CD14-positive monocyte (primary cell): ENCODE data around the gene THSD4. TPM values are rescaled to one million over a fixed set of nuclear protein-coding genes. Genes with fewer than 3 reads are reported as not detected.

ENCODE experiments used
- DNase-seq, 3 donors: peaks; one replicate each; pipeline ENCODE4 v3.0.0-alpha.2; 2011 to 2022
- H2AFZ ChIP-seq: 2 replicates; pipeline ENCODE4 v1.6.0; 2012; ENCODE audit warnings: mild to moderate bottlenecking, low read depth, low read length, inconsistent platforms; ENCODE audit not compliant: insufficient read depth, poor library complexity, severe bottlenecking
- H3K27ac ChIP-seq, 2 donors: 1 replicate in 1 of 2; 2 replicates in 1 of 2; pipeline ENCODE4 v1.5.1; 2012 to 2013; ENCODE audit warnings: low read length in 2 of 2, control low read depth in 1 of 2, inconsistent platforms in 1 of 2, low read depth in 1 of 2, mild to moderate bottlenecking in 1 of 2
- H3K27me3 ChIP-seq, 2 donors: one replicate each; pipeline versions ENCODE4 v1.6.0 to v1.6.1; 2011 to 2013; ENCODE audit warnings: low read length in 2 of 2; ENCODE audit not compliant: control insufficient read depth in 2 of 2, insufficient read depth in 2 of 2
- H3K36me3 ChIP-seq, 2 donors: replicated peaks in 1 of 2; 1 replicate in 1 of 2; 2 replicates in 1 of 2; pipeline versions ENCODE4 v1.5.1 to v1.6.1; 2012 to 2013; ENCODE audit warnings: low read length in 2 of 2, control low read depth in 1 of 2, inconsistent platforms in 1 of 2, mild to moderate bottlenecking in 1 of 2; ENCODE audit not compliant: insufficient read depth in 2 of 2, control insufficient read depth in 1 of 2
- H3K4me1 ChIP-seq, 2 donors: 1 replicate in 1 of 2; 2 replicates in 1 of 2; pipeline versions ENCODE4 v1.5.1 to v1.6.1; 2012 to 2013; ENCODE audit warnings: low read length in 2 of 2, control low read depth in 1 of 2, inconsistent platforms in 1 of 2, mild to moderate bottlenecking in 1 of 2, moderate library complexity in 1 of 2; ENCODE audit not compliant: insufficient read depth in 2 of 2, control insufficient read depth in 1 of 2
- H3K4me2 ChIP-seq: replicated peaks from 2 replicates; pipeline ENCODE3; 2012; ENCODE audit warnings: low read length, moderate library complexity, mild to moderate bottlenecking; ENCODE audit not compliant: poor library complexity, severe bottlenecking; ENCODE audit errors: extremely low read depth
- H3K4me3 ChIP-seq, 3 experiments: fragments of 200-600 bp in 1 of 3; sonication (generic) in 1 of 3; replicated peaks in 1 of 3; 1 replicate in 2 of 3; 2 replicates in 1 of 3; pipeline ENCODE4 v1.5.1; 2011 to 2013; ENCODE audit warnings: low read length in 3 of 3, mild to moderate bottlenecking in 3 of 3, control low read depth in 2 of 3, low read depth in 2 of 3, inconsistent platforms in 1 of 3, moderate library complexity in 1 of 3
- H3K79me2 ChIP-seq: 2 replicates; pipeline ENCODE4 v1.6.0; 2012; ENCODE audit warnings: mild to moderate bottlenecking, control low read depth, inconsistent platforms, low read length, moderate library complexity; ENCODE audit not compliant: insufficient read depth
- H3K9ac ChIP-seq: 2 replicates; pipeline ENCODE4 v1.6.0; 2017; ENCODE audit warnings: low read length, mild to moderate bottlenecking; ENCODE audit not compliant: insufficient read depth, poor library complexity, severe bottlenecking
- H3K9me3 ChIP-seq, 2 donors: replicated peaks in 1 of 2; 1 replicate in 1 of 2; 2 replicates in 1 of 2; pipeline versions ENCODE4 v1.5.1 to v1.6.1; 2012 to 2013; ENCODE audit warnings: low read length in 2 of 2, control low read depth in 1 of 2; ENCODE audit not compliant: control insufficient read depth in 1 of 2, insufficient read depth in 1 of 2
- H4K20me1 ChIP-seq: 2 replicates; pipeline ENCODE4 v1.6.0; 2012; ENCODE audit warnings: mild to moderate bottlenecking, low read length, control low read depth, moderate library complexity; ENCODE audit not compliant: insufficient read depth
- H3K27ac Mint-ChIP-seq, 7 donors: one replicate each; pipeline ENCODE4 v1.8.0; 2020; ENCODE audit warnings: mild to moderate bottlenecking in 7 of 7, mixed read lengths in 7 of 7, moderate library complexity in 6 of 7, inconsistent platforms in 2 of 7
- H3K27me3 Mint-ChIP-seq, 3 donors: one replicate each; pipeline ENCODE4 v1.8.0; 2021 to 2022; ENCODE audit warnings: low read depth in 3 of 3, mild to moderate bottlenecking in 3 of 3, mixed read lengths in 3 of 3, moderate library complexity in 3 of 3, inconsistent platforms in 1 of 3
- H3K36me3 Mint-ChIP-seq, 2 donors: one replicate each; pipeline ENCODE4 v1.8.0; 2020; ENCODE audit warnings: mixed read lengths in 2 of 2, inconsistent platforms in 1 of 2, mild to moderate bottlenecking in 1 of 2
- H3K4me1 Mint-ChIP-seq: one replicate; pipeline ENCODE4 v1.8.0; 2020; ENCODE audit warnings: mild to moderate bottlenecking, mixed read lengths
- H3K4me3 Mint-ChIP-seq, 2 donors: one replicate each; pipeline ENCODE4 v1.8.0; 2020; ENCODE audit warnings: mild to moderate bottlenecking in 2 of 2, mixed read lengths in 2 of 2, moderate library complexity in 1 of 2
- H3K9me3 Mint-ChIP-seq, 7 donors: one replicate each; pipeline ENCODE4 v1.8.0; 2020 to 2022; ENCODE audit warnings: mixed read lengths in 7 of 7, mild to moderate bottlenecking in 6 of 7, moderate library complexity in 6 of 7, inconsistent platforms in 2 of 7
- CTCF ChIP-seq: fragments of 200-600 bp; IDR thresholded peaks from one replicate; pipeline ENCODE4 v1.8.0; 2022; ENCODE audit warnings: antibody characterized with exemption, mild to moderate bottlenecking
- WGBS: methylation state at CpG from one replicate; pipeline ENCODE4 v1.1.5; 2013; ENCODE audit warnings: missing lambda C conversion rate; ENCODE audit not compliant: insufficient coverage; 5-methylcytosine and 5-hydroxymethylcytosine counted together
- intact Hi-C, 2 donors: fragments of 100-400 bp; cut with micrococcal nuclease; formaldehyde crosslinking; loops; one replicate each; pipeline versions ENCODE4 v1.15.0 to v1.15.1; 2023
- polyA plus RNA-seq, 3 donors: library from polyadenylated mRNA; depleted of rRNA in 1 of 3; unstranded in 2 of 3; stranded (reverse) in 1 of 3; fragments of 300-500 nt in 2 of 3; fragments of >200 nt in 1 of 3; fragmentation: Illumina TruSeq in 2 of 3; gene quantifications; 1 replicate in 2 of 3; 2 replicates in 1 of 3; pipeline ENCODE4 v1.2.3, GENCODE V29; 2012 to 2021

The THSD4 gene
- polyA plus RNA-seq, 3 donors, result not detected

GRCh38 chr15:71294911-71295602, 179.8 kb downstream of the THSD4 start:
- TF ChIP-seq CTCF, result no peak
- Mint-ChIP-seq H3K4me1 (peaks cover 15% of the 10 kb centered on the region), H3K9me3 (peaks cover 0 to 3% (median 0%) of the 10 kb centered on the region in 7 donors), H3K36me3 (no peaks in the 10 kb centered on the region), H3K4me3 (peak overlapping the region in 1 of 2 donors; percentile 41), H3K27me3 (peaks cover 13 to 25% (median 20%) of the 10 kb centered on the region in 3 donors), H3K27ac (peak overlapping the region in 5 of 7 donors; percentile 3 to 83 (median 53))
- no peaks in the 10 kb centered on the region for H3K36me3 ChIP-seq
- H3K79me2 ChIP-seq, result no peaks in the 10 kb centered on the region
- no peak overlapping the region for H3K4me3 ChIP-seq
- H3K9ac ChIP-seq, result no peak overlapping the region
- peak overlapping the region in 1 of 2 donors; percentile 9 for H3K27ac ChIP-seq
- DNase-seq, result peak; percentile 37 to 90 (median 52)
- H4K20me1 ChIP-seq, result no peaks in the 10 kb centered on the region
- intact Hi-C loops, result no loop called here
- WGBS, result 6% methylated on average over 3 of the region's 6 CpGs
- H2AFZ ChIP-seq, result no peak overlapping the region
- peak overlapping the region; percentile 25 for H3K4me2 ChIP-seq
- H3K9me3 ChIP-seq, result no peaks in the 10 kb centered on the region
- H3K4me1 ChIP-seq, result peaks cover 11 to 13% of the 10 kb centered on the region in 2 donors
- H3K27me3 ChIP-seq, result peaks cover 0 to 9% of the 10 kb centered on the region in 2 donors

GRCh38 chr15:71295603-71296314, 180.5 kb downstream of the THSD4 start:
- whole genome bisulfite sequencing, result no CpG with 5 or more reads among the region's 3 CpGs
- H3K4me1 Mint-ChIP-seq, result peaks cover 15% of the 10 kb centered on the region
- H3K27me3 ChIP-seq, result peaks cover 0 to 8% of the 10 kb centered on the region in 2 donors
- no peak overlapping the region for H3K4me3 ChIP-seq
- peak overlapping the region in 1 of 7 donors; percentile 3 for H3K27ac Mint-ChIP-seq
- intact Hi-C loops, result no loop called here
- H3K4me2 ChIP-seq, result peak overlapping the region; percentile 25
- no peaks in the 10 kb centered on the region for H3K36me3 Mint-ChIP-seq
- H3K4me3 Mint-ChIP-seq, result peak overlapping the region in 1 of 2 donors; percentile 41
- H3K9me3 Mint-ChIP-seq, result peaks cover 0 to 3% (median 0%) of the 10 kb centered on the region in 7 donors
- no peaks in the 10 kb centered on the region for H3K9me3 ChIP-seq
- TF ChIP-seq CTCF, result no peak
- H2AFZ ChIP-seq, result no peak overlapping the region
- no peaks in the 10 kb centered on the region for H3K79me2 ChIP-seq
- no peak overlapping the region for H3K9ac ChIP-seq
- peak in 1 of 3 donors; percentile 9 for DNase-seq
- peaks cover 13 to 25% (median 20%) of the 10 kb centered on the region in 3 donors for H3K27me3 Mint-ChIP-seq
- no peaks in the 10 kb centered on the region for H4K20me1 ChIP-seq
- no peaks in the 10 kb centered on the region for H3K36me3 ChIP-seq
- peaks cover 11 to 13% of the 10 kb centered on the region in 2 donors for H3K4me1 ChIP-seq
- peak overlapping the region in 1 of 2 donors; percentile 9 for H3K27ac ChIP-seq
